HepG2 (cell line): Measurements from ENCODE around the gene CYB5R3. TPM values are rescaled to one million over a fixed set of nuclear protein-coding genes. Genes with fewer than 3 reads are reported as not detected.
A peak's percentile ranks its signal among the peaks of the same experiment; 100 is the strongest.

ENCODE experiments used
- ATM ChIP-seq: fragments of 450-650 bp; IDR thresholded peaks from 2 replicates; pipeline ENCODE4 v1.7.1; 2017; ENCODE audit warnings: mild to moderate bottlenecking, borderline replicate concordance
- BCLAF1 ChIP-seq: fragments of 450-650 bp; IDR thresholded peaks from 2 replicates; pipeline ENCODE4 v1.6.1; 2017; ENCODE audit warnings: mild to moderate bottlenecking
- HOXA3 ChIP-seq: sonication (generic); formaldehyde crosslinking; IDR thresholded peaks from 2 replicates; pipeline ENCODE4 v1.5.0; 2020; ENCODE audit warnings: missing genetic modification reagents
- HOXA7 ChIP-seq: sonication (generic); formaldehyde crosslinking; IDR thresholded peaks from 2 replicates; pipeline ENCODE4 v1.8.1; 2022; ENCODE audit warnings: mild to moderate bottlenecking, missing genetic modification reagents, moderate library complexity
- KLF15 ChIP-seq: sonication (generic); formaldehyde crosslinking; IDR thresholded peaks from 2 replicates; pipeline ENCODE4 v1.8.1; 2023; ENCODE audit warnings: borderline replicate concordance, mild to moderate bottlenecking, inconsistent platforms, missing genetic modification reagents, mixed read lengths
- MYC ChIP-seq: sonication (generic); formaldehyde crosslinking; IDR thresholded peaks from 2 replicates; pipeline ENCODE4 v1.9.0; 2021; ENCODE audit warnings: missing genetic modification reagents, borderline replicate concordance
- PCBP1 ChIP-seq: fragments of 200-400 bp; formaldehyde crosslinking; IDR thresholded peaks from 2 replicates; pipeline ENCODE4 v1.6.1; 2017; ENCODE audit warnings: mild to moderate bottlenecking, low read depth, low read length, borderline replicate concordance
- RAD21 ChIP-seq: fragments of 450-650 bp; formaldehyde crosslinking; IDR thresholded peaks from 2 replicates; pipeline ENCODE4 v1.5.0; 2020; ENCODE audit warnings: mild to moderate bottlenecking
- ZFP36 ChIP-seq: fragments of 150-350 bp; IDR thresholded peaks from 2 replicates; pipeline ENCODE4 v1.6.1; 2018; ENCODE audit warnings: borderline replicate concordance, low read length, low read depth; ENCODE audit not compliant: partially characterized antibody
- ZKSCAN5 ChIP-seq: sonication (generic); formaldehyde crosslinking; IDR thresholded peaks from 2 replicates; pipeline ENCODE4 v1.5.1; 2020; ENCODE audit warnings: mild to moderate bottlenecking, missing genetic modification reagents
- ZMYM3 ChIP-seq: sonication (generic); formaldehyde crosslinking; IDR thresholded peaks from 2 replicates; pipeline ENCODE4 v1.5.1; 2020; ENCODE audit warnings: mild to moderate bottlenecking, missing genetic modification reagents
- polyA plus RNA-seq, 8 experiments: library from polyadenylated mRNA; depleted of rRNA in 3 of 8; stranded (reverse) in 7 of 8; unstranded in 1 of 8; fragments of >200 nt; fragmentation: Illumina TruSeq in 4 of 8; extraction: Trizol in 4 of 8; gene quantifications; 2 replicates each; pipeline versions ENCODE4 v1.2.1 to v1.2.3, GENCODE V29; 2011 to 2016; ENCODE audit warnings: low read depth in 4 of 8, missing spikeins in 1 of 8, mixed read lengths in 1 of 8; ENCODE audit not compliant: insufficient read depth in 1 of 8
- total RNA-seq, 5 experiments: library from RNA; depleted of rRNA; stranded (reverse); fragments of >200 nt; fragmentation: Illumina TruSeq; extraction: Trizol; gene quantifications; 2 replicates each; pipeline ENCODE4 v1.2.3, GENCODE V29; 2016; ENCODE audit warnings: low read depth in 1 of 5
- TF ChIP-seq, protein P1 (sequence below): sonication (generic); formaldehyde crosslinking; IDR thresholded peaks from 2 replicates; pipeline ENCODE4 v1.4.0; 2020; ENCODE audit warnings: mild to moderate bottlenecking, missing genetic modification reagents

The CYB5R3 gene
- total and polyA plus RNA-seq, 2 of the 13 experiments (the other 11 are each of a cell fraction or from before 2014, with no cell fraction given) = 32.4 to 305 TPM

- TF ChIP-seq, protein P1, sequence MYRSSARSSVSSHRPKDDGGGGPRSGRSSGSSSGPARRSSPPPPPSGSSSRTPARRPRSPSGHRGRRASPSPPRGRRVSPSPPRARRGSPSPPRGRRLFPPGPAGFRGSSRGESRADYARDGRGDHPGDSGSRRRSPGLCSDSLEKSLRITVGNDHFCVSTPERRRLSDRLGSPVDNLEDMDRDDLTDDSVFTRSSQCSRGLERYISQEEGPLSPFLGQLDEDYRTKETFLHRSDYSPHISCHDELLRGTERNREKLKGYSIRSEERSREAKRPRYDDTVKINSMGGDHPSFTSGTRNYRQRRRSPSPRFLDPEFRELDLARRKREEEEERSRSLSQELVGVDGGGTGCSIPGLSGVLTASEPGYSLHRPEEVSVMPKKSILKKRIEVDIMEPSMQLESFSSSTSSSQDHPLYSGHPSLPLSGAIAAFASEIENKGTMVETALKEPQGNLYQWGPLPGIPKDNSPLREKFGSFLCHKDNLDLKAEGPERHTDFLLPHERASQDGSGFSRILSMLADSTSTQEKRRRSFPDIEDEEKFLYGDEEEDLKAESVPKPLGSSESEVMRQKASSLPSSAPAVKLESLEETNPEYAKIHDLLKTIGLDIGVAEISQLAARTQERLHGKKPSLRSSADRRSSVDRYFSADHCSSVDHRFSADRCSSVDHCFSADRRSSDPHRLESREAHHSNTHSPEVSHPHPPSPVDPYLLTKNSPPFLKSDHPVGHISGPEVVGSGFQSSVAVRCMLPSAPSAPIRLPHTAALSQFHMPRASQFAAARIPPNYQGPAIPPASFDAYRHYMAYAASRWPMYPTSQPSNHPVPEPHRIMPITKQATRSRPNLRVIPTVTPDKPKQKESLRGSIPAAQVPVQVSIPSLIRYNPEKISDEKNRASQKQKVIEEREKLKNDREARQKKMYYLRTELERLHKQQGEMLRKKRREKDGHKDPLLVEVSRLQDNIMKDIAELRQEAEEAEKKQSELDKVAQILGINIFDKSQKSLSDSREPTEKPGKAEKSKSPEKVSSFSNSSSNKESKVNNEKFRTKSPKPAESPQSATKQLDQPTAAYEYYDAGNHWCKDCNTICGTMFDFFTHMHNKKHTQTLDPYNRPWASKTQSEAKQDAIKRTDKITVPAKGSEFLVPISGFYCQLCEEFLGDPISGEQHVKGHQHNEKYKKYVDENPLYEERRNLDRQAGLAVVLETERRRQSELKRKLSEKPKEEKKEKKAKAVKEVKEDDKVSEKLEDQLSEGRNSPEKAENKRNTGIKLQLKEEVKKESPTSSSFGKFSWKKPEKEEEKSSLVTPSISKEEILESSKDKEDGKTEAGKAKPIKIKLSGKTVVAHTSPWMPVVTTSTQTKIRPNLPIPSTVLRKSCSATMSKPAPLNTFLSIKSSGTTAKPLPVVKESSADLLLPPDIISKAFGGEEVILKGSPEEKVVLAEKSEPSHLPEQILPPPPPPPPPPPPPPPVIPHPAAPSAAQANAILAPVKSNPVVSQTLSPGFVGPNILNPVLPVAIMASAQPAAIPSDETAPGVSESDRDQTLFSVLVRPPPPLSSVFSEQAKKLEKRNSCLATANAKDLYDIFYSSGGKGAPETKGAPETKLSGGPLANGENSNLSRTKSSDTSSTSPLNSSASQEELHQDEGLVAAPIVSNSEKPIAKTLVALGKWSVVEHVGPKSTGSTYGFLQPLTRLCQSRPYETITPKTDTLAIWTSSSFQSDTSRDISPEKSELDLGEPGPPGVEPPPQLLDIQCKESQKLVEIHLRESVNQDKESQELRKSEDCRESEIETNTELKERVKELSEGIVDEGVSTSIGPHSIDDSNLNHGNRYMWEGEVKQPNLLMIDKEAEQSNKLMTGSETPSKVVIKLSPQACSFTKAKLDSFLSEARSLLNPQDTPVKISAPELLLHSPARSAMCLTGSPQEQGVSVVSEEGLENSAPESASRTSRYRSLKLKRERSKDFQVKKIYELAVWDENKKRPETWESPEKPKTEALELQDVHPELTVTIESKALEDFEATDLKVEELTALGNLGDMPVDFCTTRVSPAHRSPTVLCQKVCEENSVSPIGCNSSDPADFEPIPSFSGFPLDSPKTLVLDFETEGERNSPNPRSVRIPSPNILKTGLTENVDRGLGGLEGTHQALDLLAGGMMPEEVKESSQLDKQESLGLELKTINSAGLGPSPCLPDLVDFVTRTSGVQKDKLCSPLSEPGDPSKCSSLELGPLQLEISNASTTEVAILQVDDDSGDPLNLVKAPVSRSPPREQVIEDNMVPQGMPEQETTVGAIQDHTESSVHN (CRISPR knock-in tag) = no peak
- no peak for TF ChIP-seq ATM
- TF ChIP-seq PCBP1 = 0 out of 2 replicates have a peak, but pooled peaks have one; percentile 29
- TF ChIP-seq KLF15 = no peak
- 0 out of 2 replicates have a peak, but pooled peaks have one; percentile 26 for TF ChIP-seq RAD21 (CRISPR knock-in tag)
- no peak for TF ChIP-seq ZKSCAN5 (CRISPR knock-in tag)
- peak; percentile 9; the same call in 1 of the 2 replicates for TF ChIP-seq MYC (CRISPR knock-in tag)
- TF ChIP-seq HOXA3 (CRISPR knock-in tag) = peak; percentile 41; the same call in 1 of the 2 replicates
- no peak for TF ChIP-seq BCLAF1
- TF ChIP-seq ZMYM3 = peak; percentile 92
- TF ChIP-seq ZFP36 = peak; percentile 86
- TF ChIP-seq HOXA7 (CRISPR knock-in tag) = no peak
Measured at GRCh38 chr22:42649246-42650099, at the start of gene CYB5R3 (continued).
